NCI-H1930 (cell line): Measurements from ENCODE around the gene BRF1.
"Not testable (repeated sequence)": the region's sequence is repeated elsewhere in the genome, so short reads cannot be mapped to it uniquely, and the experiment has no call there.

Experiments
- DNase-seq, 2 experiments: peaks; one replicate each; lab custom pipeline; 2025; lab: John Stamatoyannopoulos, UW

The BRF1 gene

GRCh38 chr14:105288936-105289335, 11.9 kb downstream of the BRF1 start:
- DNase-seq = not testable (repeated sequence)

GRCh38 chr14:105287249-105288102, 13.3 kb downstream of the BRF1 start:
- no peak for DNase-seq

- DNase-seq = no peak
Measured at GRCh38 chr14:105286759-105287144, 14.0 kb downstream of the BRF1 start.

GRCh38 chr14:105285174-105285573, 15.6 kb downstream of the BRF1 start:
- no peak for DNase-seq

GRCh38 chr14:105283899-105284298, 16.9 kb downstream of the BRF1 start:
- DNase-seq = no peak

- no peak for DNase-seq
Measured at GRCh38 chr14:105283028-105283427, 17.8 kb downstream of the BRF1 start.

GRCh38 chr14:105282098-105282725, 18.6 kb downstream of the BRF1 start:
- no peak for DNase-seq

- no peak for DNase-seq
Measured at GRCh38 chr14:105281371-105282097, 19.3 kb downstream of the BRF1 start.

GRCh38 chr14:105280525-105280924, 20.3 kb downstream of the BRF1 start:
- no peak for DNase-seq

- DNase-seq = no peak
Measured at GRCh38 chr14:105279642-105280361, 21.0 kb downstream of the BRF1 start.

GRCh38 chr14:105277448-105277847, 23.4 kb downstream of the BRF1 start:
- not testable (repeated sequence) for DNase-seq

- no peak for DNase-seq
Measured at GRCh38 chr14:105275267-105275946, 25.4 kb downstream of the BRF1 start.

- DNase-seq = no peak
Measured at GRCh38 chr14:105274637-105275036, 26.2 kb downstream of the BRF1 start.

GRCh38 chr14:105273062-105273461, 27.7 kb downstream of the BRF1 start:
- no peak for DNase-seq

- no peak for DNase-seq
Measured at GRCh38 chr14:105272623-105273022, 28.2 kb downstream of the BRF1 start.

GRCh38 chr14:105271224-105271890, 29.4 kb downstream of the BRF1 start:
- DNase-seq = no peak

GRCh38 chr14:105269405-105269804, 31.4 kb downstream of the BRF1 start:
- no peak for DNase-seq

- no peak for DNase-seq
Measured at GRCh38 chr14:105268736-105269354, 32.0 kb downstream of the BRF1 start.

GRCh38 chr14:105267820-105268548, 32.8 kb downstream of the BRF1 start:
- peak in 1 of 2 experiments; percentile 10 for DNase-seq

GRCh38 chr14:105261781-105262180, 39.0 kb downstream of the BRF1 start:
- no peak for DNase-seq
